A549 (cell line): ENCODE data around the gene PTPRN2. TPM values are rescaled to one million over a fixed set of nuclear protein-coding genes. Genes with fewer than 3 reads are reported as not detected.

ENCODE experiments used
- ATAC-seq, 2 experiments: fragments of 200-7000 bp in 1 of 2; fragments of >200 bp in 1 of 2; cut with Nextera tagmentation in 1 of 2; cut with Tn5 transposase in 1 of 2; 3 replicates each; pipeline versions ENCODE4 v1.8.0 to v1.9.1; 2018 to 2020; ENCODE audit warnings: mild to moderate bottlenecking in 1 of 2, moderate library complexity in 1 of 2
- CTCF ChIA-PET: fragments of 300-600 bp; sonication (Branson Sonifier 250); formaldehyde crosslinking; extraction: SDS; loops from one replicate; lab custom pipeline; 2021; ENCODE audit warnings: antibody characterized with exemption, inconsistent platforms; lab: Yijun Ruan, JAX
- POLR2A ChIA-PET: fragments of 350-600 bp; formaldehyde crosslinking; extraction: SDS; loops from one replicate; lab custom pipeline; 2021; ENCODE audit warnings: antibody characterized with exemption, inconsistent platforms; lab: Yijun Ruan, JAX
- DNase-seq, 2 experiments: peaks; one replicate each; pipeline versions ENCODE4 v3.0.0 to v3.0.0-alpha.2; 2011 to 2016; ENCODE audit warnings: low read depth in 1 of 2, low spot score in 1 of 2
- FAIRE-seq: peaks from 2 replicates; lab custom pipeline; 2011; peaks lifted over from hg19 to GRCh38; lab: Jason Lieb, UNC
- H3K27ac ChIP-seq, 2 experiments: fragments of >200 bp; sonication (Bioruptor Twin); formaldehyde crosslinking; 3 replicates each; pipeline ENCODE4 v1.5.1; 2016 to 2017
- H3K4me1 ChIP-seq: fragments of >200 bp; sonication (Bioruptor Twin); formaldehyde crosslinking; 3 replicates; pipeline ENCODE4 v1.6.1; 2016
- H3K4me2 ChIP-seq: fragments of >200 bp; sonication (Bioruptor Twin); formaldehyde crosslinking; 3 replicates; pipeline ENCODE4 v1.6.1; 2016
- H3K4me3 ChIP-seq: fragments of >200 bp; sonication (Bioruptor Twin); formaldehyde crosslinking; 3 replicates; pipeline ENCODE4 v1.5.1; 2016
- H3K9me3 ChIP-seq: fragments of >200 bp; sonication (Bioruptor Twin); formaldehyde crosslinking; 3 replicates; pipeline ENCODE4 v1.6.1; 2016
- BHLHE40 ChIP-seq: IDR thresholded peaks from 2 replicates; pipeline ENCODE4 v1.6.1; 2012; ENCODE audit warnings: low read depth, low read length, inconsistent platforms
- CBX2 ChIP-seq: fragments of 200-600 bp; sonication (generic); IDR thresholded peaks from 2 replicates; pipeline ENCODE4 v1.6.1; 2016; ENCODE audit warnings: low read depth, mild to moderate bottlenecking, borderline replicate concordance
- CHD4 ChIP-seq: fragments of 200-600 bp; sonication (generic); IDR thresholded peaks from 2 replicates; pipeline ENCODE4 v1.6.1; 2016; ENCODE audit warnings: antibody characterized with exemption, mild to moderate bottlenecking, borderline replicate concordance
- EHF ChIP-seq: fragments of 250-450 bp; sonication (Bioruptor Pico); IDR thresholded peaks from 2 replicates; pipeline ENCODE4 v1.5.0; 2020; ENCODE audit warnings: mild to moderate bottlenecking
- EHMT2 ChIP-seq: fragments of 200-600 bp; sonication (generic); IDR thresholded peaks from 2 replicates; pipeline ENCODE4 v1.6.1; 2016; ENCODE audit warnings: antibody characterized with exemption, low read depth, mild to moderate bottlenecking, moderate library complexity
- GATA3 ChIP-seq: IDR thresholded peaks from 2 replicates; pipeline ENCODE4 v1.6.1; 2012; ENCODE audit warnings: borderline replicate concordance
- HES2 ChIP-seq: fragments of >200 bp; sonication (Bioruptor Twin); formaldehyde crosslinking; IDR thresholded peaks from 2 replicates; pipeline ENCODE4 v1.6.1; 2016
- HMGXB4 ChIP-seq: fragments of 250-450 bp; sonication (Bioruptor Pico); IDR thresholded peaks from 2 replicates; pipeline ENCODE4 v1.5.0; 2021; ENCODE audit warnings: mild to moderate bottlenecking, moderate library complexity, borderline replicate concordance
- HOXB5 ChIP-seq: fragments of 250-450 bp; sonication (Bioruptor Pico); IDR thresholded peaks from 2 replicates; pipeline ENCODE4 v1.5.0; 2020; ENCODE audit warnings: mild to moderate bottlenecking, moderate library complexity
- JUN ChIP-seq, 2 experiments: fragments of >200 bp; sonication (Bioruptor Twin); formaldehyde crosslinking; IDR thresholded peaks; 2 replicates in 1 of 2; 3 replicates in 1 of 2; pipeline ENCODE4 v1.6.1; 2016 to 2017
- JUNB ChIP-seq: fragments of >200 bp; sonication (Bioruptor Twin); formaldehyde crosslinking; IDR thresholded peaks from 2 replicates; pipeline ENCODE4 v1.6.1; 2016
- KDM1A ChIP-seq: fragments of 200-600 bp; sonication (generic); IDR thresholded peaks from 2 replicates; pipeline ENCODE4 v1.6.1; 2016; ENCODE audit warnings: low read depth, mild to moderate bottlenecking
- MAX ChIP-seq: IDR thresholded peaks from 2 replicates; pipeline ENCODE4 v1.6.1; 2012
- MAZ ChIP-seq: fragments of 150-350 bp; IDR thresholded peaks from 2 replicates; pipeline ENCODE4 v1.6.1; 2014; ENCODE audit warnings: antibody characterized with exemption, low read depth, low read length, borderline replicate concordance
- MYC ChIP-seq: IDR thresholded peaks from 2 replicates; pipeline ENCODE4 v1.6.1; 2012; ENCODE audit warnings: mild to moderate bottlenecking, inconsistent platforms, low read length, improper control_type of control experiment, borderline replicate concordance
- NPAS2 ChIP-seq: fragments of 250-450 bp; sonication (Bioruptor Pico); IDR thresholded peaks from 2 replicates; pipeline ENCODE4 v1.8.0; 2022; ENCODE audit warnings: mild to moderate bottlenecking, moderate library complexity, borderline replicate concordance
- PBX3 ChIP-seq: IDR thresholded peaks from 2 replicates; pipeline ENCODE4 v1.6.1; 2012
- PHF8 ChIP-seq: fragments of 200-600 bp; sonication (generic); IDR thresholded peaks from 2 replicates; pipeline ENCODE4 v1.6.1; 2016; ENCODE audit warnings: low read depth, mild to moderate bottlenecking, antibody characterized with exemption, moderate library complexity, borderline replicate concordance
- POLR2A ChIP-seq: IDR thresholded peaks from 2 replicates; pipeline ENCODE4 v1.6.1; 2012; ENCODE audit warnings: mild to moderate bottlenecking, low read length
- POLR2AphosphoS2 ChIP-seq: conservative IDR thresholded peaks from 2 replicates; pipeline ENCODE4 v1.6.1; 2012; ENCODE audit warnings: low read length, improper control_type of control experiment, inconsistent platforms
- RAD21 ChIP-seq, 2 experiments: fragments of >200 bp in 1 of 2; sonication (Bioruptor Twin) in 1 of 2; formaldehyde crosslinking in 1 of 2; IDR thresholded peaks in 1 of 2; conservative IDR thresholded peaks in 1 of 2; 2 replicates in 1 of 2; 3 replicates in 1 of 2; pipeline ENCODE4 v1.6.1; 2012 to 2018; ENCODE audit warnings: inconsistent platforms in 1 of 2
- RARB ChIP-seq: fragments of 250-450 bp; sonication (Bioruptor Pico); IDR thresholded peaks from 2 replicates; pipeline ENCODE4 v1.8.0; 2021; ENCODE audit warnings: mild to moderate bottlenecking, moderate library complexity
- RCOR1 ChIP-seq: fragments of 150-350 bp; IDR thresholded peaks from 2 replicates; pipeline ENCODE4 v1.6.1; 2014; ENCODE audit warnings: antibody characterized with exemption, low read length, low read depth
- RFX5 ChIP-seq: fragments of 450-650 bp; IDR thresholded peaks from 2 replicates; pipeline ENCODE4 v1.7.1; 2014; ENCODE audit warnings: antibody characterized with exemption, mild to moderate bottlenecking, moderate library complexity
- RNF2 ChIP-seq: fragments of 200-600 bp; sonication (generic); IDR thresholded peaks from 2 replicates; pipeline ENCODE4 v1.6.1; 2016; ENCODE audit warnings: low read depth, mild to moderate bottlenecking, antibody characterized with exemption, moderate library complexity, borderline replicate concordance
- SREBF2 ChIP-seq: fragments of 450-650 bp; IDR thresholded peaks from 2 replicates; pipeline ENCODE4 v1.6.1; 2014; ENCODE audit warnings: mild to moderate bottlenecking, moderate library complexity
- whole genome bisulfite sequencing: methylation state at CpG from one replicate; pipeline ENCODE4 v1.1.6; 2017; ENCODE audit errors: missing lambda C conversion rate; 5-methylcytosine and 5-hydroxymethylcytosine counted together
- polyA plus RNA-seq, 4 experiments: library from polyadenylated mRNA; depleted of rRNA in 3 of 4; stranded (reverse); fragments of >200 nt; fragmentation: RNase III in 1 of 4; extraction: RNeasy Plus Mini Kit Qiagen cat#74134 plus additional on column Dnase treatment in 1 of 4; gene quantifications; 2 replicates in 3 of 4; 3 replicates in 1 of 4; pipeline ENCODE4 v1.2.3, GENCODE V29; 2011 to 2017

The PTPRN2 gene
- polyA plus RNA-seq, 2 of the 4 experiments (the other 2 are of a cell fraction) = 0.41 to 1.2 TPM

- TF ChIP-seq CBX2 = no peak
Observed at GRCh38 chr7:158022601-158023000, 565.0 kb downstream of the PTPRN2 start (continued).

GRCh38 chr7:158021836-158022235 is 565.8 kb downstream of the PTPRN2 start:
- no peak overlapping the region for H3K27ac ChIP-seq
- ChIA-PET POLR2A (no interaction called here), CTCF (no interaction called here)
- no peaks in the 10 kb centered on the region for H3K9me3 ChIP-seq
- DNase-seq = no peak
- FAIRE-seq = no peak
- 42% methylated on average over 4 of the region's 4 CpGs for WGBS
- H3K4me2 ChIP-seq = no peak overlapping the region
- TF ChIP-seq MAX (no peak), RCOR1 (no peak), NPAS2 (CRISPR knock-in tag) (no peak), PBX3 (no peak), EHMT2 (no peak), EHF (CRISPR knock-in tag) (no peak), MAZ (no peak), CHD4 (no peak), BHLHE40 (no peak), JUNB (no peak), RFX5 (no peak), POLR2A (no peak), GATA3 (no peak), RAD21 (conservative IDR thresholded peaks at IDR 0.05 in 1 of 2, IDR thresholded peaks at IDR 0.05 in 1 of 2) (no peak)
- no peaks in the 10 kb centered on the region for H3K4me1 ChIP-seq
- H3K4me3 ChIP-seq = no peak overlapping the region
- no peak for ATAC-seq

- DNase-seq (no peak), FAIRE-seq (no peak), ATAC-seq (no peak)
- ChIA-PET POLR2A (no interaction called here), CTCF (no interaction called here)
- H3K27ac ChIP-seq = no peak overlapping the region
- no peak overlapping the region for H3K4me2 ChIP-seq
- H3K4me3 ChIP-seq = no peak overlapping the region
- no peaks in the 10 kb centered on the region for H3K9me3 ChIP-seq
- 61% methylated on average over 8 of the region's 8 CpGs for WGBS
- no peak for TF ChIP-seq PHF8
- TF ChIP-seq SREBF2 = no peak
- TF ChIP-seq HMGXB4 = no peak
- TF ChIP-seq RNF2 = no peak
- TF ChIP-seq RARB (CRISPR knock-in tag) = no peak
- TF ChIP-seq POLR2AphosphoS2 = no peak
- TF ChIP-seq HOXB5 (CRISPR knock-in tag) = no peak
- no peak for TF ChIP-seq POLR2A
- no peak for TF ChIP-seq MYC
- no peak for TF ChIP-seq KDM1A
- no peak for TF ChIP-seq HES2
- no peak for TF ChIP-seq CHD4
- no peak for TF ChIP-seq JUN (IDR thresholded peaks at IDR 0.05)
- TF ChIP-seq, all 56 proteins: peak for 0
- no peaks in the 10 kb centered on the region for H3K4me1 ChIP-seq
Observed at GRCh38 chr7:158020706-158021095, 566.9 kb downstream of the PTPRN2 start.
